ENCODE data around the gene BEX3.
"Not testable (repeated sequence)": the region's sequence is repeated elsewhere in the genome, so short reads cannot be mapped to it uniquely, and the experiment has no call there.

Gene BEX3

DNA sequence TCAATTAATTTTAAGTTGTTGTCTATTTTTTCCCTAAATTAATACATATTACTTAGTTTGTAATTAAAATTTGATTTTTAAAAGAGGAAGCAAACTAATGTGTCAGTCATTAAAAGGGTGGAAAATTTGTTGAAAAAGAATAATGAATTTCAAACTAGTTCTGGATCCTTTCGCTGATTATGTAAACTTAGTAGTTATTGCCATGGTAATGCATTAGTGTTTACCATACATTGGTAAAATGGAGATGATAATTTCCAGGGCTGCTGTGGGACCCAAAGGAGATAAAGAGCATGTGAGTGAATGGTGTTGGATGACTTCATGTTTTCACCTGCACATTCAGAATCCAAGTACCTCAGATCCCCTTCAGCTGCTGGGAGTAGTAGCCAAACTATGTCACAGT lies 6.5 kb downstream of the BEX3 start:
- no peak for DNase-seq (ENCODE audit: low spot score)

DNA sequence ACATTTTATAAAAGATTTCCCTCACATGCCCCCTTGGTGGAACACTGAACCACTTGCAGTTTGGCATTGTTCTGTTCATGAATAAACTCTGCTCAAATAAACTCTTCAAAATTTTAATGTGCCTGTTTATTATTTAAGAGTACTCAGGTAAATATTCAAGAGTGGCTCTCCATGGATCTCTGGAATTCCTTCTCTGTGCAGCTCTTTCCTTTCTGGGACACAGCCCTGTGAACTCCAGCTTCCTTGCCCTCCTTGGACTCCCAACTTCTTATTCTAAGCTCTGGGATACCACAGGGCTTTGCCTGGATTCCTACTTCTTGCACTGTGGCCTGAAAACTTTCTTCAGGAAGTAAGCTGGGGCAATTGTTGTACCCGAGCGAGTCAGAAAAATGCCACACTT lies 8.3 kb downstream of the BEX3 start:
- no peak for DNase-seq (ENCODE audit: low spot score)

DNA sequence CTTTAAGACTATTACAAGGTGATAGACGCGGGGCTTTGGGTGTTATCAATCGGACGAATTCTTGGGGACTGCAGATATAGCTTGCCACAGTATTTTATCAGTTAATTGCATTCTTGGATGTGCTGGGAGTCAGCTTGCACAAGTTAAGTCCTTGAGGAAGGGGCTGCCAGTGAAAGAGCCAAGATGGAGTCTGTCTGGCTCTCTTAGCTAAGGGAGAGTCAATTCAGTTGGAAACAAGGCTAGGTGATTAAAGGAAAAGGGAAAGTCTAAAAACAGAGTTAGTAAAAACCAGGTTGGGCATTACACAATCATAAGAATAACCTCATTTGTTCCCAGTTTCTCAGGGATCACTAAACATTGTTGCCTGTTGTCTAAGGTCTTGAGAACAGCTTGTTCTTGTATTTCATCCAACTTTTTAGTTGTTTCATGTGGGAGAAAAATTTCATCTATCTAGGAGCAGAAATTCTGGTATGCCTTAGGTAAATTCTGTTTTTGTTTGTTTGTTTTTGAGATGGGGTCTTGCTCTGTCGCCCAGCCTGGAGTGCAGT lies 9.0 kb downstream of the BEX3 start:
- DNase-seq (ENCODE audit: low spot score), result not testable (repeated sequence)

DNA sequence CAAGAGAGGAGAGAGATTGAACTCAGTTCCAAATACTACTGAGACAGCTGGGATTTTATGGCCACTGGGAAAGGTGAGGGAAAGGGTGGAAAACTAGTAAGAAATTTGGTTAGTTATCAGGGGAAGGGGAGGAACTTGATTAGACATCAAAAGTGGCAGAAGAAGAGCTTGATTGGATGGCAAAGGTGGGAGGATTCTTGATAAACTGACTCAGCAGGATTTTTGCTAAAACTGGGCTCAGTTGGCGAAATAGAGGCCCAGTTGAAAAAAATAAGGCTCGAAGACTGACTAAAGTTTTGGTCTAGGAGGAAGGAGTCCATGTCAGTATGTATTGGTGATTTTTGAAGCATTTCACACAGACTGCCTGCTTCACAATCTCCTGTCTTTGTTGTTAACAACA lies 10.0 kb downstream of the BEX3 start:
- no peak for DNase-seq (ENCODE audit: low spot score)

DNA sequence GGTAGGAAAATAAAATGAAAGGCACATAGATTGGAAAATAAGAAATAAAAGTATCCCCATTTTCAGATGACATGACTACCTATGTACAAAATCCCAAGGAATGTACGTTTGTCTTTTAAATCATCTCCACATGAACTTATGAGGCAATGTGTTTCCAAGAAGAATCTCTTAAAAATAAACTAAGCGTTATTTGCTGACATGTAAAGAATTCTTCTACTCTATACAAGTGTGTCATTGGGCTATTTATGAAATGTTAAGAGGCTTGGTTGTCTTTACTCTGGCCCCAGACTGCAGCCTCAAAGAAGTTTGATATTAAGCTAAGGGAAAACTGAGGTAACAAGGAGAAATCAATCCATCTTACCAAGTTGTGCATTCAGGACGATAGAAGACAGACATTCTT lies 17.1 kb downstream of the BEX3 start:
- no peak for DNase-seq (ENCODE audit: low spot score)

DNA sequence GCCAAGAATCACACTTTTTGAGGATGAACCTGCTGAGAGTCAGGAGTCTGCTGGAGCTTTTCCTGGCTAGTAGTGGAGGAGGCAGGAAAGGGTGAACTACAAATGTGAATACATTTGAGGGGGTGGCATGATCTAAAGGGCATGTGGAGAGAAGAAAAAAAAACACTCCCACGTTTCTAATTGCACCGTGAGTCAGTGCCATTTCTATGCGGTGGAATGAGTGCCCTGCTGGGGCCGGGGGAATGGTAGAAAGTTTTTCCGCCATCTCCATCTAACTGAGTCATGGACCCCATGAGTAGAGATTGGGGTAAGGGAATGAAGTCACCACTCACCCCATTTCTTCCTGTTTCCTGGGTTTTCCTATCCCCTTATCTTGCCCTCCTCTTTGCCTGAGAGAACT lies 19.8 kb downstream of the BEX3 start:
- DNase-seq (ENCODE audit: low spot score), result no peak

DNA sequence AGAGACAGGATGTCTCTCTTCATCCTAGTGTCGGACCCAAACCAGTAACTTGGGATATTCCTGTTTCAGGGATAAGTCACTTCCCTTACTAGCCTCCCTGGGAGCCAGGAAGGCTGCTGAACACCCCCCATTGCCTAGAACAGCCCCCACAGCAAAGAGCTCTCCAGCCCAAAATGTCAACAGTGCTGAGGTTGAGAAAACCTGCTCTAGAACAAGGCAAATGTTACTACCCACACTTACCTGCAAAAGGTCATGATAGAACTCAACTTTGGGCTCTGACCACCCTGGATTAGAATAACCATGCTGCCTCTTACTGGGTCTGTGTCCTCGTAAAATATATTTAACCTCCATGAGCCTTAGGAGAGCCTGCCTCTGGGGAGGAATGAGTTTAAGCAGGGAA lies 20.3 kb downstream of the BEX3 start:
- no peak for DNase-seq (ENCODE audit: low spot score)

DNA sequence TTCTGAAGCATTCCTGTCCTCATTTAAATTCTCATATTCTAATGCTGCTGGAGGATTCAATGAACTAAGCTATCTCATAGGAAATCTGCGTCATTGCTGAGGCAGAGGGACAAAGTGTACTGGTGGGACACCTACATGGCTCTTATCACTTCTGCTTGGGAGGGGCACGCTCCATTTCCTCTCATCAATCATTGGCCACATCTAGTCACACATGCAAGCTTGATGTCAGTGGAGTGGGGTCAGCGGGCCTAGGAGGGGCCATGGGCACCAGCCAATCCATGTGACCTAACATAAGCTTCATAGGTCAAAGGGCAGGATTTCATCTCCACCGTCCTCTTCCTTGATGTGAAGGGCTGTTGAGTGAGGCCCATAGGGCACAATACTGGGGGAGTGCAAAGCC lies 21.4 kb downstream of the BEX3 start:
- DNase-seq (ENCODE audit: low spot score), result no peak

DNA sequence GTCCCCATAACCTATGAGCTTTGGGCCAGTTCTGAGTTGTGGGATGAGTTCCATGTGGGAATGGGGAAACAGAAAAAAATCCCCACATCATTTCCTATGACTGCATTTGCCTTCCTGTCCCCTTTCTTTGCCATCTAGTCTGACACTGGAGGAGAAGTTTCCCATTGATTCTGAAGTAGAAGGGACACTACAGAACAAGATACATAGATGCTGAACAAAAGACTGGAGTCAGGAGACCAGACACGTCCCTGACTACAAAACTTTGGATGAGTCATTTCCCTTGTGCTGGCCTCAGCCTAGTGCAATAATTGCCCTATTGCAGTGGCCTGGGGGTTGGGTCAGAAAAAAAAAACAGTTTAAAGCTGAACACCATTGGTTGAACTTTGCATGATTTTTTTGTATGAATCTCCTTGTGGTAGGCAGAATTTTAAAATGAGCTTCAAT lies 22.1 kb downstream of the BEX3 start:
- no peak for DNase-seq (ENCODE audit: low spot score)

DNA sequence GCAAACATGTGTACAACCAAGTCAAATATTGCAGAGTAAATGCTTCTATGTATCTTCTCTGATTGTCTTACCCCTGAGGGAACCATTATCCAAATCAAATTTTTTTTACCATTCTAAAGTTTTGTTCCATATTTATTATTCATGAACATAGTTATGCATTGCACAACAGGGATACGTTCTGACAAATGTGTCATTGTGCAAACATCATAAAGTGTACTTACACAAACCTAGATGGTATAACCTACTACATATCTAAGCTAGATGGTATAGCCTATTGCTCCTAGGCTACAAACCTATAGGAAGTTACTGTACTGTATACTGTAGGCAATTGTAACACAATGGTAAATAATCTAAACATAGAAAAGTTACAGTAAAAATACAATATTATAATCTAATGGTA lies 23.4 kb downstream of the BEX3 start:
- no peak for DNase-seq (ENCODE audit: low spot score)

DNA sequence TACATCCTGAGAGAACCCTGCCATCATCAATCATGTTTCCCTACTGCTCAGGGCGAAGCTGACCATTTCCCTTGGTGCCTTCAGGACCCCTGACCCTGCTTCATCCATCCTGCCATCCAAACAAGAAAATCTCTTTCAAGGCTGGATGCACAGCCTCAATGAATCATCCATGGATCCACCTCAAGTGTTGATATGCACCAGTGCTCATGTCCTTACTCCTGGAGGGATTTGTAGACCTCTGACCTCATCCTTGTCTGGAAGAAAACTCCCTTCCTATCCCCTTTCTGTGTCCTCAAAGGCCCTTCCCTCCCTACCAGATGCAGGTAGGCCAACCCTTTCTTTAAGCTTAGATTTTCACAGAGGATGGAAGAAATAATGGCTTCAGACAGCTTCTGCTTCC lies 24.6 kb downstream of the BEX3 start:
- no peak for DNase-seq (ENCODE audit: low spot score)

DNA sequence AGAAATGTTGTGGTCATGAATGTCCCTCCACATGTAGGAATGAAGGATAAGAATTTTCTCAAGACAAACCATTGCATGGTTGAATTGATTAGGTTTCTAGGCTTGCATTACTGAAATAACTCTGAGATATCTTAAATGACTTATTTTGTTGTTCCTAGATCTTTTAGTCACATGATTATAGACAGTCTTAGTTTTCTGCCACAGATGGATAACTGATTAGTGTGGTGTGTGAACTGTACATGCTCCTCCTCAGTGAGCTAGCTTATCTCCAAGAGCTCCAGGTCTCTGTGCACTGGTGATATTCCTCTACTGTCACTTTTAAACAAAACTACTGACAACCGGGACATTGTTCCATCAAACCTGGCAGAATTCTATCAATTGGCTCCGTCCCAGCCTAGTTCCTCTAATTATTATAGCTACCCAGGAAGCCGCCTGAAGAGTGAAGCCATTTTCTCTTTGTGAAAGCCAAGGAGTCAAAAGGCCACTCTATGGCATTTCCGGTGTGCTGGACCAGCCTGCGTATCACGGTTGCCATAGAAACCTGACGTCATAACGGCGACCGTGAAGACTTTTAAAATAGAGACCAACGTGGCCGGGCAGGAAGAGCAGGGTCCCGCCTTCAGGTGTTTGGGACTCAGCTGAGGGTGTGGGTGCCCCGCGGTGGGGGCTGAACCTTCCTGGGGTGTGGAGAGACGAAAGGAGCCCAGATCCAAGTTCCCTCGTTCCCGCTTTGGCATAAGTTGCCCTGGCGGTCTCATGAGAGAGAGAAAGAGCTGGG lies 28.1 kb downstream of the BEX3 start:
- peak; percentile 20 for DNase-seq (ENCODE audit: low spot score)

DNA sequence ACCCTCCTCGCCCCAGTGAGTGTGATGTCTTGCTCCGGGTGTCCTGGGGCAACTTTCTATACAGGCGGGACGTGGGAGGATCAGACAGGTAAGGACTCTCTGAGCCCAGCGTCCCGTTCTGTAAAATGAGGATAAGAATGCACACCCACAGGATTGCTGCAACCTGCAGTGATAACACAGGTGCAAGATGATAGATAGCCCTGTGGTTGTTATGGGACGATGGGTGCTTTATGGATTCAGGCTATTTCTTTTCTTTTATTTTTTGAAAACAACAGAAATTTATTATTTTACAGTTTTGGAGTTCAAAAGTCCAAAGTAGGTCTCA lies 28.6 kb downstream of the BEX3 start:
- no peak for DNase-seq (ENCODE audit: low spot score)

DNA sequence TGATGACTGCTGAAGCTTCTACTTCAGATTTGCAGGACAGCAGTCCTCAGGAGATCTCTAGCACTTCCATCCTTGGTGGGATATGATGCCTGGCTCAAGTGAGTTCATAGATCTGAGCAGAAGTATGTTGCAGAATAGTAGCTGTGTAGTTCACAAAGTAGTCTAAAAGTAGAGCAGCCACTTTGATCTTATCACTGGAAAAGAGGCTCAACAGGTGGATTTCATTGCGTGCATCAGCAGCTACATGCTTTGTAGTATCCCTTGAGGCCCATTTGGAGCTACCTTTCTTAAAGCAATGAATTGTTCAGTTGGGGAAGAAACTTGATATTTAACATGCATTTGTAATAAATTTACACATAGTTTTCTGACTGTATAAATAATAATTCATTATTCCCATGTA lies 29.9 kb downstream of the BEX3 start:
- DNase-seq (ENCODE audit: low spot score), result no peak

DNA sequence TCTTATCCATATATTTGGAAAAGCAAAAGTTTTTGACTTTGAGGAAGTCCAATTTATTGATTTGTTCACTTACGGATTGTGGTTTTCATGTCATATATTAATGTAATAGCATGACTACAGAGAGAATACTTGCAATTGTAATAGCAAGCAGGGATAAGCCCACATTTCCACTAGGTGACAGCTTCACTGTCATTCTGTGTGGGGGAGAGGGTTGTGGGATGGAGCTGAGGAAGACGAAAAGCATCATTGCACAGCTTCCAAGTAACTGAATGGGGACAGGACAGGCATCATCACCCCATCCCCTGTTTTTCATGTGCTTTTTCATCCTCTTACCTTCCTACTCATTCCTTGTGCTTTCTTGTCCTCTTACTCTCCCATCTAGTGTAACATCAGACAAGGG lies 31.4 kb downstream of the BEX3 start:
- no peak for DNase-seq (ENCODE audit: low spot score)

DNA sequence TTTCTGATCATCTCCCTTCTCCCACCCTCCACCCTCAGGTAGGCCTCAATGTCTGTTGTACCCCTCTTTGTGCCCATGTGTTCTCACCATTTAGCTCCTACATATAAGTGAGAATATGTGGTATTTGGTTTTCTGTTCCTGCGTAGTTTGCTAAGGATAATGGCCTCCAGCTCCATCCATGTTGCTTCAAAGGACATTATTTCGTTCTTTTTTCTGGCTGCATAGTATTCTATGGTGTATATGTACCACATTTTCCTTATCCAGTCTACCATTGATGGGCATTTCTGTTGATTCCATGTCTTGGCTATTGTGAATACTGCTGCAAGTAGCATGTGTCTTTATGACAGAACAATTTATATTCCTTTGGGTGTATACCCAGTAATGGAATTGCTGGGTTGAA lies 35.4 kb downstream of the BEX3 start:
- DNase-seq (ENCODE audit: low spot score), result not testable (repeated sequence)

DNA sequence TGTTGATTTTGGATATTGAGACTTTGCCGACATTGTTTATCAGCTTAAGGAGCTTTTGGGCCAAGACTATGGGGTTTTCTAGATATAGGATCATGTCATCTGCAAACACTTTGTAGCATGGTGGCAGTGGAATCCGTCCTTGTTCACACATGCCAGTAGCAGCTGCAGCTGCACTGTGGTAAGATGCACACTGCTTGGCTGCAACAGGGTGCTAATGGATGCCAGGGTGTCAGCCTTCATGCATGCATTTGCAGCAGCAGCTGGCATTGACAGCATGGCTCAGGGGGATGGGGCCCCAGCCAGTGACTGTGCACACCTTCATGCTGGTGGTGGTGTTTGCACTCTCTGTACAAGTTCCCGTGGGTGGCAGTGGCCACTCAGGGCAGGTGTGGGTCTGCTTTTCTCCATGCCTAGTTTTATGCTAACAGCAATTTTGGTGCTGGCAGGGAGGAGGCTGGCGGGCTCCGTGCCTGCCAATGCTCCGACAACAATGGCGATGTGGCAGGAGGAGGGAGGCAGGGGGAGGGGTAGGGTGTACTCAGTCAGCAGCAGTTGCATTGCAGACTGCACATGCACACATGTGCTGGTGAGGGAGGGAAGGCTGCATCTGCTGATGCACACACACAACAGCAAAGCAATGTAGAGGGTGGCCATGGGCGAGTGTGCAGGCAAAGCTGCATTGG lies 37.5 kb downstream of the BEX3 start:
- peak; percentile 30 for DNase-seq (ENCODE audit: low spot score)

DNA sequence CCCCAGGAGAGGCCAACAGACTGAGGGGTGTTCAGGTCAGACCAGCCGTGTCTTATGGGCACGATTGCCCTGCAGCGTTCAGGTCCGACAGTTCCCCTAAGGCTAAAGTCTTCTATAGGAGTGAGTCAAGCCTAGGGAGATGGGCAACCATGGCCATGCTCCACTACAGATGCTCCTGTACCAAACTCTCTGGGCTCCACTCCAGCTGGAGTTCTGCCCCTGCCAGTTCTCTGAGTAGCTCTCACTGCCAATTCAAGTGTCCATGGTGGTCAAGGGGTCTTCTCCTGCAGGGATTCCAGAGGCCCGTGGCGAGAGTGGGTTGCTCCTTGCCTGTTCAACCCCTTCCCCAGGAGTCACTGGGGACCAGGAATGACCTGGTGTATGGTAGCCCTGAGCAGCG lies 38.2 kb downstream of the BEX3 start:
- no peak for DNase-seq (ENCODE audit: low spot score)

DNA sequence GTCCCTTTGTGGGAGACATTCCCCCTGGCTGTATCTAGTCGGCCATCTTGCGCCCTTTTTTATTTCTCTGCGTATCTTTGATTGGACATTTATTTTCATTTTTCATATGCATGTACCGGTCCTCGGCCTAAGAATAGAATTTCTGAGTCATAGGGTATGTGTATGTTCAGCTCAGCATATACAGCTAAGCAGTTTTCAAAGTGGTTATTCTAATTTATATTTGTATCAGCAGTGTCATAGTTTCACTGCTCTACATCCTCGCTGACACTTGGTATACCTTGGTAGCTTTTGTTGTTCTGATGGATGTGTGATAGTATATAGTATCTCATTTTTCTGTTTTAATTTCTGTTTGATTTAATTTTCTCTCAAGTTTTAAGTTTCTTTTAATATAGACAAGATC lies 38.7 kb downstream of the BEX3 start:
- DNase-seq (ENCODE audit: low spot score), result no peak

DNA sequence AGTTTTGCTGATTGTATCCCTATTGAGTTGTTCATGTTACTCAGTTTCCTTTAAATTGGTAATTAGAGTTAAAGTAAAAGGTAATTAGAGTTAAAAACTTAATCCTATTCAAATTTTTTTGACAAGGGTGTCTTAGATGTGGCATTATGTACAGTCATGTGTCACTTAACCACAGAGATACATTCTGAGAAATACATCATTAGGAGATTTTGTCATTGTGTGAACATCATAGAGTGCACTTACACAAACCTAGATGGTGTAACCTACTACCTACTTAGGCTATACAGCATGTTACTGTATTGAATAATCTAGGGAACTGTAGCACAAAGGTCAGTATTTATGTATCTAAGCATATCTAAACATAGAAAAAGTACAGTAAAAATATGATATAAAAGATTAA lies 39.2 kb downstream of the BEX3 start:
- no peak for DNase-seq (ENCODE audit: low spot score)

DNA sequence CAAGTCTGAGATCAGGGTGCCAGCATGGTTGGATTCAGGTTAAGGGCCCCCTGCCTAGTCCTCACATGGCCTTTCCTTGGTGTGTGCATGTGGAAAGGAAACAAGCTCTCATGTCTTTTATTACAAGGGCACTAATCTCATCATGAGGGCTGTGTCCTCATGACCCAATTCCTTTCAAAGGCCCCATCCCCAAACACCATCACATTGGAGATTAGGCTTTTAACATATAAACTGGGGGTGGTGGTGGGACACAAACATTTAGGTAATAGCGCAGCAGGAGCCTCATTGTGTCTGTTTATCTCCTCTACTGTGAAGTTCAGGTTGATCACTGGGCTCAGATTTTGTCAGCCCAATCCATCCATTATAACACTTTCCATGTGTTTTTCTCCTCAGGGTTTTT lies 41.0 kb downstream of the BEX3 start:
- no peak for DNase-seq (ENCODE audit: low spot score)

DNA sequence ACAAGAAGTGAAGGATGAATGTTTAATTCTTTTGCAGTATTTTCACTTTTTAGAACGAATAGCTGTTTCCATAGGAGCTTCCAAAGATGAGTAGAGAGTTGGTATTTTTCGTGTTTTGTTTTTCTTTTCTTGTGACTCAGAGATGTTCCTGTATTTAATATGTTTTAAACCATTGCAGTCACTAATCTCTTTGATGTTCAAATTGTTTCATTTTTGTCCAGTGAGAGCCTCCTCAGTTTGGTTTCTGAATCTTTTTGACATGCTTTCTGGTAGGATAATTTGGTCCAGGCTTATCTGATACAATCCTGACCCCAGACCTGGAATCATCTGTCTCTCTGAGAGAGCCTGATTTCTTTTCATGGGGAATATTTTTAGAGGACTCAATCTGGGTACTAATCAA lies 41.6 kb downstream of the BEX3 start:
- DNase-seq (ENCODE audit: low spot score), result no peak

DNA sequence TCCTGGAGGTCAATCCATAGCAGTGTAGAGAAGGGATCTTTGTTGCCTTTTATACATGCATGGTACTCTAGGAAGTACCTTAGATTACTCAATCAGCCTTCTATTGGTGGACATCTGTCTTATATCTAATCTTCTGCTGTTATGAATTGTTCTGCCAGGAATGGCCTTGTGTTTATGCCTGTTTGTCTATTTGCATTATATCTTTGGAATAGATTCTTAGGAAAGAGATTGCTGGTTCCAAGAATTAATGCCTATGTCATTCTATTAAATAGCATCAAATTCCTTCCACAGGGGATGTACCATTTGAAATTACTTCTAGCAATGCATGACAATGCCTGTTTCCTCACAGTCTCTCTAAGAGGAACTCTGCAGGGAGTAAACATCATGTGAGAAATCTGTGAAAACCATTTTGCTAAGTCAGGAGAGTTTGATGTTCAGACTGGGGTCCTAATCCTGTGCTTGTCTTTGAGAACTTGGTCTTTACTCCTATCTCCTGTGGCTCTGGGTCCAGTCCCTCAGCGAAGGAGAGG lies 42.5 kb downstream of the BEX3 start:
- DNase-seq (ENCODE audit: low spot score), result no peak
